ENCODE measurements around the gene KLHL35. TPM values are rescaled to one million over a fixed set of nuclear protein-coding genes. Genes with fewer than 3 reads are reported as not detected.
A peak's percentile ranks its signal among the peaks of the same experiment; 100 is the strongest.

KLHL35 gene
- polyA plus RNA-seq, 1 donor from 2014 or later, result 0.48 TPM

DNA sequence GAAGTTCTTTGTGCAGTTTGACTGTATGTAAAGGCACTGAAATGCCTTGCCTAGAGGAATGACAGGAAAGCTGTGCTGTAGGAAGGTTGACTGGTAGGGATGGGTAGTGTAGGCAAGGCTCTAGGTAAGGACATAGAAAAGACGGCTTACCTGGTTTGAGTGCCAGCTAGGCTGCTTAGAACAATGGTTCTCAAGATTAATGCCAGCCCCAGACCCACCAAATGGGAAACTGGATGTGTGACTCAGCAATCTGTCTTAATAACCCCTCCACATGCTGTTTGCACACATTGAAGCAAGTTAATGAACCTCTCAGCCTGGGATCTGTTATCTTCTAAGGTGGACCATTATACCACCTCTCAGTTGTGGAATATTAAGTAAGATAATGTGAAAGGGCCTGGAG lies 30.0 kb downstream of the KLHL35 start:
- Mint-ChIP-seq H3K27ac (peak overlapping the region in 1 of 3 donors; percentile 3), H3K4me1 (peaks cover 22 to 43% (median 30%) of the 10 kb centered on the region in 3 donors), H3K27me3 (peaks cover 2% of the 10 kb centered on the region), H3K9me3 (no peaks in the 10 kb centered on the region), H3K4me3 (peak overlapping the region in 1 of 4 donors; percentile 58), H3K36me3 (peaks cover 2% of the 10 kb centered on the region)

DNA sequence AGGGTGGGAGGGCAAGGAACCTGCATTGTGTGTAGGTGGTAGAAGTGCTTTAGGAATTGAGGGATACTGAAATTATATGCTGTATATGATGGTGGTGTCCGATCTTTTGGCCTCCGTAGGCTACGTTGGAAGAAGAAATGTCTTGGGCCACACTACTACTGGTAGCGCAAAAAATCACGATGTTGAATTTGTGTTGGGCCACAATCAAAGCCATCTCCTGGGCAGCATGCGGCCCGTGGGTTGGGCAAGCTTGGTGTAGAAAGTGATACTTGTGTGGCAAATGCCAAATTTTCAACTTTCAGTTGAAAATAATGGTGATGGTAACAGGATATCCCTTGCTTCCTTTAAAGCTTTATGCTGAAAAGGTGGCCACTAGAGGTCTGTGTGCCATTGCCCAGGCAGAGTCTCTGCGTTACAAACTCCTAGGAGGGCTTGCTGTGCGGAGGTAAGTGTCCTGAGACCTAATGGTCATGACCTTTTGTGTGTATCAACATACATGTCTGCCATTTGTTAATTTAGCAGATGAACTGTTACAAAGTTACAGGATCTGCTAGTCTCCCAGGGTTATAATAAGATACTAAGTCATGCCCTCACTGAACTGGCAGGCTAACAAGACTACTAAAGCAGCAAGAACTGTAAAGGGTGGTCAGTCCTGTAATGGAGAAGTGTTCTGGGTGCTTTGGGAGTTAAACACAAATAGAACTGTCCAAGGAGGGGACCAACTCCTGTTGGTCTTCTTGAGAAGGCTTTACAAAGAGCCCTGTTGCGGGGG lies 30.8 kb downstream of the KLHL35 start:
- Mint-ChIP-seq H3K9me3 (no peaks in the 10 kb centered on the region), H3K27me3 (peaks cover 2% of the 10 kb centered on the region), H3K36me3 (no peaks in the 10 kb centered on the region), H3K4me1 (peaks cover 18 to 38% (median 27%) of the 10 kb centered on the region in 3 donors), H3K4me3 (peak overlapping the region; percentile 16 to 95 (median 48)), H3K27ac (peak overlapping the region; percentile 41 to 87 (median 82))

GRCh38 chr11:75400146-75400865 lies 32.7 kb downstream of the KLHL35 start:
- peaks cover 18 to 37% (median 27%) of the 10 kb centered on the region in 3 donors for H3K4me1 Mint-ChIP-seq
- peak overlapping the region; percentile 82 to 98 (median 92) for H3K27ac Mint-ChIP-seq
- H3K4me3 Mint-ChIP-seq, result peak overlapping the region; percentile 93 to 97 (median 96)
- H3K36me3 Mint-ChIP-seq, result no peaks in the 10 kb centered on the region
- peaks cover 4% of the 10 kb centered on the region for H3K27me3 Mint-ChIP-seq
- H3K9me3 Mint-ChIP-seq, result no peaks in the 10 kb centered on the region

- Mint-ChIP-seq H3K9me3 (no peaks in the 10 kb centered on the region), H3K27me3 (peaks cover 4% of the 10 kb centered on the region), H3K4me1 (peaks cover 18 to 37% (median 27%) of the 10 kb centered on the region in 3 donors), H3K36me3 (no peaks in the 10 kb centered on the region), H3K27ac (peak within 1 kb of the TSS; percentile 82 to 98 (median 92)), H3K4me3 (peak within 1 kb of the TSS; percentile 93 to 97 (median 96))
Observed at GRCh38 chr11:75399344-75400145, 33.5 kb downstream of the KLHL35 start, which contains the start of gene RPS3. Gene RPS3, plus strand, starts transcription at chr11:75399518. Its CDS starts 30 bp downstream, at chr11:75399548.

GRCh38 chr11:75398906-75399305 lies 34.1 kb downstream of the KLHL35 start:
- peaks cover 18 to 35% (median 27%) of the 10 kb centered on the region in 3 donors for H3K4me1 Mint-ChIP-seq
- H3K27ac Mint-ChIP-seq, result peak overlapping the region; percentile 82 to 98 (median 92)
- H3K4me3 Mint-ChIP-seq, result peak overlapping the region; percentile 24 to 97 (median 94)
- no peaks in the 10 kb centered on the region for H3K9me3 Mint-ChIP-seq
- H3K27me3 Mint-ChIP-seq, result peaks cover 7% of the 10 kb centered on the region
- no peaks in the 10 kb centered on the region for H3K36me3 Mint-ChIP-seq

GRCh38 chr11:75394085-75394840 lies 38.7 kb downstream of the KLHL35 start:
- H3K36me3 Mint-ChIP-seq, result no peaks in the 10 kb centered on the region
- H3K27me3 Mint-ChIP-seq, result peaks cover 8% of the 10 kb centered on the region
- no peak overlapping the region for H3K4me3 Mint-ChIP-seq
- no peaks in the 10 kb centered on the region for H3K9me3 Mint-ChIP-seq
- H3K27ac Mint-ChIP-seq, result no peak overlapping the region
- H3K4me1 Mint-ChIP-seq, result peaks cover 3 to 6% (median 3%) of the 10 kb centered on the region in 3 donors

DNA sequence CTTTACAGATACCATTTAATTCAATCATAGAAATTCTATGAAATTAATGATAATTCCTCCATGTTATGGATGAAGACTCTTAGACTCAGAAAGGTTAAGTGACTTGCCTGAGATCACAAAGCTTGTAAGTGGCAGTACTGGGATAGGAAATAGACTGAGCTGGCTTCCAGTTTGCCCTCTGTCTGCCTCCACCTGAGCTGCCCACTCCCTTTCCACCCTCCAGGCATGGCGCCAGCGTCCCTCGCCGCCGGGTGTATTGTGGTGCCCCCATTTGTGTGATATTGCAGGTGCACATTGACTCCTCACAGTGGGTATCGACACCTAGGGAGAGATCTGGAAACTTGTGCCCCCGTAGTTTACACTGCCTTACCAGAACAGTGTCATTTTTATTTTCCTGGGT lies 43.1 kb downstream of the KLHL35 start:
- Mint-ChIP-seq H3K36me3 (no peaks in the 10 kb centered on the region), H3K27ac (no peak overlapping the region), H3K9me3 (no peaks in the 10 kb centered on the region), H3K27me3 (peaks cover 7% of the 10 kb centered on the region), H3K4me1 (no peaks in the 10 kb centered on the region), H3K4me3 (no peak overlapping the region)

DNA sequence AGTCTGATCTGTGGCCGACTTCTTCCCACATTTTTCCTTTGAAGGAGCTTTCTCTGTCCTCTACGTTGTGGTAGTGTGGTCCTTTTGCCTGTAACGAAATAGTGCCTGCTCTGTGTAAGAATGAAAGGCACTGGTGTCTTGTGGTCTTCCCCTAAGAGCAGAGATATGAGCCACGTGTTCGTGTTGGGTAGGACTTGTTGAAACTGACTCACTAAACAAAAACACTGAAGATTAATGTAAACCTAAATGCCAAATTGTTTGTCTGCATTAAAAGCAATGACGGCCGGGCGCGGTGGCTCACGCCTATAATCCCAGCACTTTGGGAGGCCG lies 43.8 kb downstream of the KLHL35 start:
- H3K36me3 Mint-ChIP-seq, result no peaks in the 10 kb centered on the region
- peaks cover 8% of the 10 kb centered on the region for H3K27me3 Mint-ChIP-seq
- H3K9me3 Mint-ChIP-seq, result no peaks in the 10 kb centered on the region
- no peak overlapping the region for H3K4me3 Mint-ChIP-seq
- H3K4me1 Mint-ChIP-seq, result peaks cover 2 to 7% (median 3%) of the 10 kb centered on the region in 3 donors
- H3K27ac Mint-ChIP-seq, result no peak overlapping the region

- Mint-ChIP-seq H3K4me1 (peaks cover 2 to 7% (median 3%) of the 10 kb centered on the region in 3 donors), H3K4me3 (no peak overlapping the region), H3K27ac (no peak overlapping the region), H3K27me3 (peaks cover 8% of the 10 kb centered on the region), H3K36me3 (no peaks in the 10 kb centered on the region), H3K9me3 (no peaks in the 10 kb centered on the region)
Observed at GRCh38 chr11:75388386-75389275, 44.4 kb downstream of the KLHL35 start.

- no peak overlapping the region for H3K4me3 Mint-ChIP-seq
- no peak overlapping the region for H3K27ac Mint-ChIP-seq
- H3K36me3 Mint-ChIP-seq, result no peaks in the 10 kb centered on the region
- H3K9me3 Mint-ChIP-seq, result no peaks in the 10 kb centered on the region
- peaks cover 2 to 7% (median 3%) of the 10 kb centered on the region in 3 donors for H3K4me1 Mint-ChIP-seq
- H3K27me3 Mint-ChIP-seq, result peaks cover 8% of the 10 kb centered on the region
Observed at GRCh38 chr11:75387736-75388294, 45.2 kb downstream of the KLHL35 start.

- H3K36me3 Mint-ChIP-seq, result no peaks in the 10 kb centered on the region
- H3K4me3 Mint-ChIP-seq, result no peak overlapping the region
- no peak overlapping the region for H3K27ac Mint-ChIP-seq
- peaks cover 8% of the 10 kb centered on the region for H3K27me3 Mint-ChIP-seq
- no peaks in the 10 kb centered on the region for H3K9me3 Mint-ChIP-seq
- peaks cover 2 to 7% (median 3%) of the 10 kb centered on the region in 3 donors for H3K4me1 Mint-ChIP-seq
Observed at GRCh38 chr11:75386942-75387630, 45.9 kb downstream of the KLHL35 start.

GRCh38 chr11:75384438-75385080 lies 48.4 kb downstream of the KLHL35 start:
- Mint-ChIP-seq H3K4me3 (peak overlapping the region in 1 of 4 donors; percentile 61), H3K27ac (peak overlapping the region in 1 of 3 donors; percentile 79), H3K9me3 (no peaks in the 10 kb centered on the region), H3K4me1 (peaks cover 2 to 7% (median 3%) of the 10 kb centered on the region in 3 donors), H3K27me3 (peaks cover 6% of the 10 kb centered on the region), H3K36me3 (no peaks in the 10 kb centered on the region)
